NT2/D1 (cell line): ENCODE results near the gene ZP3.
"Not testable (repeated sequence)": the region's sequence is repeated elsewhere in the genome, so short reads cannot be mapped to it uniquely, and the experiment has no call there.

ENCODE experiments used
- SUZ12 ChIP-seq: IDR thresholded peaks from 2 replicates; pipeline ENCODE4 v1.6.1; 2011; ENCODE audit not compliant: insufficient read length, insufficient read depth; ENCODE audit errors: extremely low read depth
- YY1 ChIP-seq: IDR thresholded peaks from 2 replicates; pipeline ENCODE4 v1.6.1; 2011; ENCODE audit not compliant: insufficient read length, insufficient read depth
- ZNF274 ChIP-seq: IDR thresholded peaks from 2 replicates; pipeline ENCODE4 v1.6.1; 2011; ENCODE audit warnings: mild to moderate bottlenecking, low read depth, low read length

DNA sequence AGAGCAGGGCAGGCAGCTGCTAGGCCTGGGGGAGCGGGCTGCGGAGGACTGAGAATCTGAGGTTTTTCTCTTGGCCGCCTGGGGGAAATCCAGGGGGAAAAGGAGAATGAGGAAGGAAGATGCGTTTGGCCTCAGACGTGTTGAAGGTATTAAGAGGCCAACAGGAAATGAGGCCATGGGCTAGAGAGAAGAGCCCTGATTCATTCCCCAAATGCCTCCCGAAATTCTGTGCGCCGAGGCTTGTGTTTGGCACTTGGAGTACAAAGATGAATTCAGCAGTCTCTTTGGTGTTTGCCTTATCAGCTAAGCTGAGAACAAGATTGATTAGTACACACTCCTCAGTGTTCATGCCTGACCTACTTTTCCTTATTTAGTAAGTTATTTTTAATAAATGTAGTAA, 41.2 kb downstream of the ZP3 start:
- not testable (repeated sequence) for TF ChIP-seq YY1, SUZ12, ZNF274
